Activated T-cell treated with anti-CD3 and anti-CD28 coated beads, Interleukin-2, amount 50 U/mL, for 72 hours (primary cell): ENCODE results near the gene FHOD3. TPM values are rescaled to one million over a fixed set of nuclear protein-coding genes. Genes with fewer than 3 reads are reported as not detected.

Experiments
- ATAC-seq, 2 donors: fragments of 150-1000 bp; cut with Tn5 transposase; replicated peaks in 1 of 2; 2 replicates each; pipeline ENCODE4 v1.10.0; 2021; ENCODE audit warnings: moderate library complexity in 2 of 2, mild to moderate bottlenecking in 1 of 2
- DNase-seq, 2 donors: peaks; one replicate each; pipeline ENCODE4 v3.0.0; 2021 to 2022; ENCODE audit warnings: mixed read lengths in 1 of 2
- H3K27ac Mint-ChIP-seq: one replicate; pipeline ENCODE4 v1.8.0; 2022; ENCODE audit warnings: mild to moderate bottlenecking, moderate library complexity, mixed read lengths
- H3K27me3 Mint-ChIP-seq: one replicate; pipeline ENCODE4 v1.8.0; 2022; ENCODE audit warnings: low read depth, mixed read lengths
- H3K36me3 Mint-ChIP-seq, 2 donors: one replicate each; pipeline ENCODE4 v1.8.0; 2022; ENCODE audit warnings: mixed read lengths in 2 of 2, mild to moderate bottlenecking in 1 of 2; ENCODE audit not compliant: insufficient read depth in 2 of 2
- H3K4me1 Mint-ChIP-seq: one replicate; pipeline ENCODE4 v1.8.0; 2022; ENCODE audit warnings: low read depth, mixed read lengths
- H3K4me3 Mint-ChIP-seq, 2 donors: one replicate each; pipeline ENCODE4 v1.8.0; 2022; ENCODE audit warnings: mild to moderate bottlenecking in 2 of 2, mixed read lengths in 2 of 2, moderate library complexity in 2 of 2
- H3K9me3 Mint-ChIP-seq, 2 donors: one replicate each; pipeline ENCODE4 v1.8.0; 2022; ENCODE audit warnings: mixed read lengths in 2 of 2
- total RNA-seq, 2 donors: library from RNA; stranded (reverse); gene quantifications; one replicate each; pipeline ENCODE4 v1.2.3, GENCODE V29; 2022

The FHOD3 gene
- total RNA-seq, 2 donors from 2014 or later, result 0.28 TPM; not detected in 1

GRCh38 chr18:36279001-36279400, 18.5 kb upstream of the FHOD3 start:
- H3K4me1 Mint-ChIP-seq, result no peaks in the 10 kb centered on the region
- H3K4me3 Mint-ChIP-seq, result no peak overlapping the region
- peaks cover 27% of the 10 kb centered on the region for H3K27me3 Mint-ChIP-seq
- no peak overlapping the region for H3K27ac Mint-ChIP-seq
- no peaks in the 10 kb centered on the region for H3K36me3 Mint-ChIP-seq
- ATAC-seq (no peak), DNase-seq (no peak)
- H3K9me3 Mint-ChIP-seq, result no peaks in the 10 kb centered on the region

DNA sequence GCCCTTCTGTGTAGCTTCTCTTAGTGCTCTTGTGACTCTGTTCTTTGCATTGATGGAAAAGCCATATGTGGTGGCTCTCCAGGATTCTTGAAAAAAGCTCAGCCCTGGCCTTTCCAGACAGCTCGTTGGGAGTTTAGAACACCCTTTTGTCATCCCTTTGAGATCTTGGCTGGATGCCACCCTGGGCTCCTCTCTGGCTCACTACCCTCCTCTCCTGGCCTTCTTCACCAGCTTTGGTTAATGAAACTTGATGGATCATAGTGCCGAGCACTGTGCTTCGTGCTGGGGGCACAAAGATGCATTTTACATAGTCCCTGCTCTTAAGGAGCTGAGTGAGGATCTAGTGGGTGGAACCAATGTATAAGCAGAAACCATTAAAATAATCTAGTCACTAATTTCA, 15.6 kb upstream of the FHOD3 start:
- H3K27ac Mint-ChIP-seq, result no peak overlapping the region
- H3K27me3 Mint-ChIP-seq, result peaks cover 27% of the 10 kb centered on the region
- no peaks in the 10 kb centered on the region for H3K36me3 Mint-ChIP-seq
- DNase-seq, result no peak
- no peaks in the 10 kb centered on the region for H3K4me1 Mint-ChIP-seq
- H3K4me3 Mint-ChIP-seq, result no peak overlapping the region
- no peaks in the 10 kb centered on the region for H3K9me3 Mint-ChIP-seq
- ATAC-seq, result no peak

- DNase-seq, result no peak
- Mint-ChIP-seq H3K4me3 (no peak overlapping the region), H3K36me3 (no peaks in the 10 kb centered on the region), H3K9me3 (no peaks in the 10 kb centered on the region), H3K27me3 (peaks cover 21% of the 10 kb centered on the region), H3K4me1 (no peaks in the 10 kb centered on the region), H3K27ac (no peak overlapping the region)
- no peak for ATAC-seq
Observed at GRCh38 chr18:36283448-36283847, 14.1 kb upstream of the FHOD3 start.

DNA sequence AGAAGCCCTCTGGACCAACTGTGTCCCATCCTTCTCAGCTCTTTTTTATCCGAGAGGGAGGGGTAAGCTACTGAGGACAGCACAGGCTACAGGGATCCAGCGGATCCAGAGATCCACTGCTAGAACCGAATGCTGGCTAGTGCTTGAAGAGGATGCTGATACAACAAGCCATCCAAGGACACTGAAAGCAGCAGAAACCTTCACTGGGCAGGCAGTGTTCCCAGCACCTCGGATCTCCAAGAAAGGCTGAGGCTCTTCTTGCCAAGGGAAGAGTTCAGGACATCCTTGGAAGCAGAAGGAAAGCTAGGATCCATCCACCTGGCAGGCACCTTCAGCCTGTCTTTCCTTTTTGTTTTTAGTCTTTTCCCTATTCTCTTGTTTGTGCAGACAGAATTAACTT, 13.2 kb upstream of the FHOD3 start:
- Mint-ChIP-seq H3K4me3 (no peak overlapping the region), H3K9me3 (no peaks in the 10 kb centered on the region), H3K36me3 (no peaks in the 10 kb centered on the region), H3K27ac (no peak overlapping the region), H3K27me3 (peaks cover 29% of the 10 kb centered on the region), H3K4me1 (no peaks in the 10 kb centered on the region)
- DNase-seq (no peak), ATAC-seq (no peak)

- Mint-ChIP-seq H3K4me1 (no peaks in the 10 kb centered on the region), H3K27ac (no peak overlapping the region), H3K4me3 (no peak overlapping the region), H3K9me3 (no peaks in the 10 kb centered on the region), H3K27me3 (peaks cover 31% of the 10 kb centered on the region), H3K36me3 (no peaks in the 10 kb centered on the region)
- ATAC-seq (peak; percentile 19 to 34), DNase-seq (peak; percentile 31 to 34)
Observed at GRCh38 chr18:36284671-36285295, 12.7 kb upstream of the FHOD3 start.

DNA sequence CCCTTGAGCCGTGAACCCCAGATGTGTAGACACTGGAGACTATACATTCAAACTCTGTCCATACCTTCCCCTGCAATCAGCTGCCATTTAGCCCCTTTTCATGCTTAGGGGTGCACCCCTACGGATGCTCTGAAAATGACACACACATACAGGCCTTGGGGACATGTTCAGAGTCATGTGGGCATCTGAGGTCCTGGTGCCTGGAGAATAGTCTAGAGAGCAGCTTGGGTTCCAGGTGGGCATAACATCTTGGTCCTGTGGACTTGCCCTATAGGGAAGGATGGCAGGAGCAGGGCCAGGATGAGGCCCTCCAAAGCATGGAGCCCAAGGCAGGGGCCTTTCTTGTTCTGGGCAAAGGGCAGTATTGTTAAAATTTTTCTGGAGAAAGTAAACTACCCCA, 9.9 kb upstream of the FHOD3 start:
- DNase-seq, result no peak
- H3K4me3 Mint-ChIP-seq, result no peak overlapping the region
- no peak for ATAC-seq
- no peaks in the 10 kb centered on the region for H3K4me1 Mint-ChIP-seq
- peaks cover 28% of the 10 kb centered on the region for H3K27me3 Mint-ChIP-seq
- no peaks in the 10 kb centered on the region for H3K36me3 Mint-ChIP-seq
- no peaks in the 10 kb centered on the region for H3K9me3 Mint-ChIP-seq
- H3K27ac Mint-ChIP-seq, result no peak overlapping the region

- DNase-seq, result no peak
- Mint-ChIP-seq H3K27me3 (peaks cover 28% of the 10 kb centered on the region), H3K4me3 (no peak overlapping the region), H3K9me3 (no peaks in the 10 kb centered on the region), H3K4me1 (no peaks in the 10 kb centered on the region), H3K36me3 (no peaks in the 10 kb centered on the region), H3K27ac (no peak overlapping the region)
- ATAC-seq, result no peak
Observed at GRCh38 chr18:36288689-36289088, 8.8 kb upstream of the FHOD3 start.

- H3K27ac Mint-ChIP-seq, result no peak overlapping the region
- no peaks in the 10 kb centered on the region for H3K4me1 Mint-ChIP-seq
- H3K27me3 Mint-ChIP-seq, result peaks cover 15% of the 10 kb centered on the region
- no peaks in the 10 kb centered on the region for H3K36me3 Mint-ChIP-seq
- no peak for ATAC-seq
- H3K9me3 Mint-ChIP-seq, result no peaks in the 10 kb centered on the region
- no peak for DNase-seq
- H3K4me3 Mint-ChIP-seq, result no peak overlapping the region
Observed at GRCh38 chr18:36294031-36294430, 3.5 kb upstream of the FHOD3 start.

DNA sequence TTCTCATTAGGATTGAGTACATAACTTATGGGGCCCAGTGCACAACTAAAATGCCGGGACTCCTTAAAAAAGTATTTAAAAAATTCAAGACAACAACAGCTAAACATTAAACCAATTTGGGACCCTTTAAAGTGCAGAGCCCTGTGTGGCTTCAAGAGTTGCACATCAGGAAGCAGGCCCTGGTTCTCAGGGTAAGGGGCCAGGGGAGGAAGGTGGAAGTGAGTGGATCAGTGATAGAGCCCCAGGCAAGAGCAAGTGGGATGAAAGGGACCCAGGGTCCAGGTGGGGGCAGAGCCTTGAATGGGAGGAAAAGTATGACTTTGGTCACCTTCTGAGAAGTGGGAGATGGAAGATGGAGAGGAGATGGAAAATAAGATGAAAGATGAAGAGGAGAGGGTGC, 2.3 kb upstream of the FHOD3 start:
- Mint-ChIP-seq H3K36me3 (no peaks in the 10 kb centered on the region), H3K4me1 (no peaks in the 10 kb centered on the region)
- ATAC-seq, result no peak

GRCh38 chr18:36295880-36296301, 1.6 kb upstream of the FHOD3 start:
- Mint-ChIP-seq H3K27me3 (peaks cover 22% of the 10 kb centered on the region), H3K4me1 (no peaks in the 10 kb centered on the region), H3K4me3 (no peak overlapping the region), H3K36me3 (no peaks in the 10 kb centered on the region), H3K27ac (no peak overlapping the region), H3K9me3 (no peaks in the 10 kb centered on the region)
- ATAC-seq (no peak), DNase-seq (no peak)

More for the DNA sequence above, 2.3 kb upstream of the FHOD3 start:
- no peak overlapping the region for H3K27ac Mint-ChIP-seq
- H3K27me3 Mint-ChIP-seq, result peaks cover 16% of the 10 kb centered on the region
- no peak overlapping the region for H3K4me3 Mint-ChIP-seq
- no peaks in the 10 kb centered on the region for H3K9me3 Mint-ChIP-seq
- DNase-seq, result no peak

- peak; percentile 27 to 38 for ATAC-seq
Observed at GRCh38 chr18:36296650-36297416, 680 bp upstream of the FHOD3 start.

GRCh38 chr18:36298126-36298741, 721 bp downstream of the FHOD3 start:
- Mint-ChIP-seq H3K4me1 (no peaks in the 10 kb centered on the region), H3K27ac (no peak overlapping the region), H3K36me3 (no peaks in the 10 kb centered on the region), H3K4me3 (no peak overlapping the region), H3K9me3 (no peaks in the 10 kb centered on the region), H3K27me3 (peaks cover 41% of the 10 kb centered on the region)
- ATAC-seq, result peak; percentile 14 to 39
- peak in 1 of 2 donors; percentile 6 for DNase-seq

More at GRCh38 chr18:36296650-36297416, 680 bp upstream of the FHOD3 start:
- Mint-ChIP-seq H3K36me3 (no peaks in the 10 kb centered on the region), H3K27ac (no peak overlapping the region), H3K4me3 (peak overlapping the region in 1 of 2 donors; percentile 60), H3K4me1 (no peaks in the 10 kb centered on the region), H3K9me3 (no peaks in the 10 kb centered on the region), H3K27me3 (peaks cover 32% of the 10 kb centered on the region)
- DNase-seq, result peak; percentile 5 to 10

GRCh38 chr18:36299015-36299414, 1.5 kb downstream of the FHOD3 start:
- H3K4me3 Mint-ChIP-seq, result peak overlapping the region; percentile 19 to 31
- H3K36me3 Mint-ChIP-seq, result no peaks in the 10 kb centered on the region
- H3K27me3 Mint-ChIP-seq, result peaks cover 48% of the 10 kb centered on the region
- DNase-seq (no peak), ATAC-seq (no peak)
- no peaks in the 10 kb centered on the region for H3K4me1 Mint-ChIP-seq
- H3K27ac Mint-ChIP-seq, result no peak overlapping the region
- no peaks in the 10 kb centered on the region for H3K9me3 Mint-ChIP-seq
